SK-MEL-5 (cell line): Measurements from ENCODE around the gene PCOLCE2. TPM values are rescaled to one million over a fixed set of nuclear protein-coding genes. Genes with fewer than 3 reads are reported as not detected.
A peak's percentile ranks its signal among the peaks of the same experiment; 100 is the strongest.

Experiments
- DNase-seq: peaks from one replicate; pipeline ENCODE4 v3.0.0-alpha.2; 2016; ENCODE audit warnings: low read depth, low spot score
- in situ Hi-C: cut with HindIII; loops from 2 replicates; pipeline ENCODE4 v1.10.0; 2016; ENCODE audit warnings: low sequenced_read_pairs, high pct_unique_total_duplicates, low pct_unique_long_range_greater_than_20kb
- total RNA-seq: library from RNA; depleted of rRNA; stranded (reverse); fragments of >200 nt; shearing (Covaris generic); gene quantifications from 2 replicates; pipeline ENCODE4 v1.2.3, GENCODE V29; 2014

The PCOLCE2 gene
- total RNA-seq, 1 experiment from 2014 or later = 60.6 TPM

DNA sequence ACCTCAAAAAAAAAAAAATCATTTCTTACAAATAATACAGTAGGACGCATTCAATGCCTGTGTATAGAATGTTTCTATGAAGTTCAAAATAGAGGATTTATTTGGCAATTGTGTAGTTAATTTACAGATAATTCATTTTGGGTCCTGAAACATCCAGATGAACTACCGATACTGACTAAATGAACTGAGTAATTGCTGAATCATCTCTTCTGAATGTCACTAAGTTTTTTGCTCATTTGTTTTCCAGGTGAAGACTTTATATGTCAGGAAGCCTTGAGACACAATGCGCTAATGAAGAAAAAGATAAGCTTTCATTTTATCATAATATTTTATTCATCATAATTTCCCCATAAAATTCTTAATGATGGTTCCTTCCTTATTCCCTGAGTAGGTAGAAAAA lies 39.7 kb downstream of the PCOLCE2 start:
- DNase-seq = no peak
- in situ Hi-C loops = no loop called here

DNA sequence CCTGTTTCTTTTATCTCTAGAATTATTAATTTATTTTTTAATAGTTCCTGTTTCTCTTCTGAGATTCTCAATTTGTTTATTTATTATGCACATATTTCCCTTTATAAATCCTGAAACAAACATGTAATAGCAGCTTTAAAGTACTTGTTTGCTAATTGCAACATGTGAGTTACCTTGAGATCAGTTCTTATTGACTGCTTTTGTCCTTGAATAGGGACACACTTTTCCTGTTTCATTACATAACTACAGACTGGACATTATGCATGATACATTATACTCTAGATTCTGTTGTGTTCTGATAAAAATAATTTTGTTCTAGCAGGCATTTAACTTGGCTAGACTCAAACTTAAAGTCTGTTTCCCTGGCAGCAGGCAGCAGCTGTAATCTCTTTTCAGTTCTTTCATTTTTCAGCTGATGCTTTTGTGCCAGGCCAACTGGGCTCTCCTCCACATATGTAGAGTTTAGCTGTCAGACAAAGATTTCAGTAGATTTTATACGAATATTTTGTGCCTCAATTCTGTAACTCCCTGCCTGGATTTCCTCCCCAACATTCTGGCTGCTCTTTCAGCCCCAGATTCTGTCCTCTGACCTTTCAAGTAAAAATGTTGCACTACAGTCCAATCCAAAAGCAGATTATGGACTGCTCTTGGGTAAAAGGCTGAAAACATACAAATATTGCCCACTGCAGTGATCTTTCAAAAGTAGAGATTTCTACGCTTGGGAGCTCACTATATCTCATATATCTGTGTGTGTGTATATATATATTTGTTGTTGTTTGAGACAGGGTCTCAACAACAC lies 41.9 kb downstream of the PCOLCE2 start:
- in situ Hi-C loops = no loop called here
- DNase-seq = no peak

DNA sequence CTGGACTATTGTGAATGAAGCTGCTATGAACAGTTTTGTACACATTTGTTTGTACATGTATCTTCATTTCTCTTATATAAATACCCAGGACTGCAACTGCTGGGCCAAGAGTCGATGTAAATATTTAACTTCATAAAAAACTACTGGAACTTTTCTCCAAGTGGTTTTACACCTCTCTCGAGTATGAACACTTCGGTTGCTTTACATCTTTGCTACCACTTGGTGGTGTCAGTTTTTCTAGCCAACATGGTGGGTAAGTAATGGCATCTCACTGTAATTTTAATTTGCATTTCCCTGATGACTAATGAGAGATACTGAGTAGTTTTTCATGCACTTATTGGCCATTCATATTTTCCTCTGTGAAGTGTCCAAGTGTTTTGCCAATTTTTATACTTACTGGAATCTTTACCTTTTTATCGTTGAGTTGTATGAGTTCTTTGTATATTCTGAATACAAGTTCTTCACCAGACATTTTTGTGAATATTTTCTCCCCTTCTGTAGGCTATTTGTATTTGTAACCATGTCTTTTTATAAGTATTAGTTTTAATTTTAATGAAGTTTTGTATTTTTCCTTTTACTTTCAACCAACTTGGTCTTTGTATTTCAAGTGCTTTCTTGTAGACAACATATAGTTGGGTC lies 44.4 kb downstream of the PCOLCE2 start:
- in situ Hi-C loops = no loop called here
- peak; percentile 72 for DNase-seq

DNA sequence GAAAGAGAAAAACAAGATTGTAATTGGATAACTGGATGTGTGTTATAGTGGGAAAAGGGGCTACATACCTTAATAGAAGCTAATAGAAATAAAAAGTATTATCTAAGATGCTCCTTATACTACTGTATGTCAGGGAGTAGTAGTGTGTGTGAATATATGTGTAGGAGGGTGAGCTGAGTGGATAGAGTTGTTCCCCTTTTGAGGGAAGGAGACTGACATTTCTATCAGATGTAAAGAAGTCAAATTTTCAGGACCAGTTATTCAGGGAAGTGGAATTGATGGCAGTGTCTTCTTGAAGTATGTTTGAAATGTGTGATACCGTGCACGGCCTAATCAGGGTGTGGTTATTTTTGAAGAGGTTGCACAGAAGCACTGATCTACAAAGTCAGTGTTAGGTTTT lies 49.1 kb downstream of the PCOLCE2 start:
- in situ Hi-C loops = no loop called here
- DNase-seq = no peak

DNA sequence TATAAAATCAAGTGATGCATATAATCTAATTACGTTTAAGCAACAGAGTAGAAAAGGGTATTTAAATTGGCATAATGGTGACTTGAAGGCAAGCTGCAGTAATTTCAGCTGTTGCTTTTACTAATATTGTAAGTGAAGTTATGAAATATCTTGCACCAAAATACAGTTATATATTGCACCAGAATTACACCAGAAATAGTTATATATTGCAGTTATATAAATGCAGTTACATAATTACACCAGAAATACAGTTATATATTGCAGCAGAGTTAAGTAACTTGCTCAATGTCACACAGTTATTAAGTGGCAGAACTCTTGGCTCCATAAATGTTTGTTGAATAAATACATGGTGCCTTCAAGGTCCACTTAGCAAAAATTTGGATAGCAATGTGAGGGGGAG lies 51.4 kb downstream of the PCOLCE2 start:
- in situ Hi-C loops = no loop called here

DNA sequence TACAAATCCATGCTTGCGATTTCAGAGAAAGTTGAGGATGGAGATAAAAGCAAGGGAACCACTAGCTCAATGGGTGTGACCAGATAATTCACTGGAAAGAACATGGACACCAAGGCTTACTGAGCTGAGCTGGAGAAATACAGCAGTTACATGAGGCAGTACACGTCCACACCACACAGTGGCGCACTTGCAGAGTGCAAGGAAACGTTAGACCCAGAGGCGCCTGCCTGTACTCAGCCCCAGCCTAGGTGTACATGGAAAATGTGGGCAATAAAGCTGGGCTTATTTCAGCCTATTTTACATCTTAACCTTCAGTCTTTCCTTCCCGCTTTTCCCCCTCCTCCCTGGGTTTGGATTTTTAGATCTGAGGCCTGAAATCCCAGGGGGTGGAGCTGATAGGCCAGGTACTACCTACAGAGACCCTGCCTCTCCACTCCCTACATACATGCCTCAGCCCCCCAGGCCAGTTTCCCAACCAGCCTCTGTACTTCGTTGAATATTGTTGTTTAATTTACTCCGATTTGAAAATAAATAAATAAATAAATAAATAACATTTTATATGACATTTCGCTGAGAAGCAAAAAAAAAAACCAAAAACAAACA lies 60.1 kb downstream of the PCOLCE2 start:
- in situ Hi-C loops = no loop called here
- peak; percentile 86 for DNase-seq

More for the DNA sequence above, 51.4 kb downstream of the PCOLCE2 start:
- no peak for DNase-seq

DNA sequence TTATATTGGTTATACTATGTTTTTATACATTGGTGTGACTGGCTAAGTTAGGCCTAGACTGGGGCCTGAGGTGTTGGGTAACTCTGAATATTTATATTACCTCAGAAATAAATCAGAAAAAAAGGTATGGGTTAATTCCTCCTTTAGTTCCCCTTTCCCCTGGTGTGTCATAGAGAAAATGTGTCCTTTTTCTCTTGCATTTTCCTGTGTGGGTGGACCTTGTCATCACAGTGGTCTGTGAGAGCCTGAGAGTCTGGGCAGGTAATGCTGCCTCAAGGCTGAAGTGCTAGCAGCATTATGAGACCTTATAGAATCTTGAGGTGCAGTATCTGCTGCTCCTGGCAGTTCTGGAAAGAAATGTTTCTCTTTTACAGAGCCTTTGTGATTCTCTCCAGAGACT lies 69.7 kb downstream of the PCOLCE2 start:
- DNase-seq = no peak
- in situ Hi-C loops = no loop called here

DNA sequence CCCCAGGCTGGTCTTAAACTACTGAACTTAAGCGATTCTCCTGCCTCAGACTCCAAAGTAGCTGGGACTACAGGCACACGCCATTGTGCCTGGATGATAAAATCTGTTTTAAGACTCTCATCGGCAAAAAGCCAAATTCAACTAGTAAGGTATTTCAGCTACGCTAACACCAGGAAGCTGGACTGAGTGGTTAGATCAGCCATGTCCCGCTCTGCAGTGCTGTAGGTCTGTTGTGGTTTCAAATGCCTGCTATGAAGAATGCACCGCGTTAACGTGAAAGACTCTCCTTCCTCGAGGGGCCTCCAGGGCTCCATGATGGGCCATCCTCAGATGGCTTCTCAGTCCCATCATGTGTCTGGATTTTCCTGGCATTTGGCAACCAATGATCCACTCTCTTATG lies 70.2 kb downstream of the PCOLCE2 start:
- no peak for DNase-seq
- in situ Hi-C loops = no loop called here

DNA sequence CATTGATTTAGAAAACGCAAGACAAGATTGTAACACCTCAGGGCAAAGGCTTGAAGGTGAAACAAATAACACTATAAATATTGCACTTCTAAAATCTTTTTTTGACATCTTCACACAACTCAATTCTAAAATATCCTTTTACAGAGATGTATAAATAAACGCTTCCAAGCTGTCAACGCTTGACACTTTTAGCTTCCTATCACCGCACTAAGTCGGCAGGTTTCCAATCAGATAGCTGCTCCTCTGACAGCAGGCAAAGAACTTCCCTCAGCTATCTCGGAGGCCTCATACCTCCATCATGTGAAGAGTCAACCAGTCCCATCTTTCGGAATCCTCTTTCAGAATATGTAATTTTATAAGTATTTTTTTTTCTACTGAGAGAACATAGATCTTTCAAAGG lies 71.0 kb downstream of the PCOLCE2 start:
- in situ Hi-C loops = no loop called here
- no peak for DNase-seq

DNA sequence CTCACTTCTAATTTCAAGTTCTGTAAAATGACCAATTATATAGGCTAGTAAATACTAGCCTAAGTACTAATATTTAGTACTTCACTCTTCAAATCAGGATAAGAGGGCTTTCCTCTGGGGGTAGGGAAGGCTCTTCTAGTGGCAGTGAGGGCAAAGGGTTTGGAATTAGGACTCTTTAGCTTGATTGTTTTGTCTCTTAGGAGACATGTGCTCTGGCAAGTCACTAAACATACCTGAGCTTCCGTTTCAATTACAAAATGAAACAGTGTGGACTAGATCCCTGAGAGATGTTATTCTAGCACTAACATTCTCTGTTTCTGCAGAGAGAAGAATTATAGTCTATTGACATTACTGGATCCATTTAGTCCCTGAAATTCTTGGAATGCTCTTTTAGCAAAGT lies 71.5 kb downstream of the PCOLCE2 start:
- in situ Hi-C loops = no loop called here
- DNase-seq = no peak

DNA sequence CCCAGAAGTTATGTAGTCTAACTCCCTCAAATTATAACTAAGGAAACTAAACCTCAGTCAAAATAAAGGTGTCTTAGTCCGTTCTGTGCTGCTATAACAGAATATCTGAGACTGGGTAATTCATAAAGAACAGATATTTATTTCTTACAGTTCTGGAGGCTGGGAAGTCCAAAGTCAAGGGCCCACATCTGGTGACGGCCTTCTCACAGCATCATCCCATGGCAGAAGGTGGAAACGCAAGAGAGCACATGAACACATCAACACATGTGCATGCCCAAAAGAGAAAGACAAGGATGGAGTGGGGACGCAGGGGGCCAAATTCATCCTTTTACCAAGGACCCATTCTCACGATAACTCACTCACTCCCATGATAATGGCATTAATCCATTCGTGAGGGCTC lies 73.1 kb downstream of the PCOLCE2 start:
- in situ Hi-C loops = no loop called here
- DNase-seq = no peak

DNA sequence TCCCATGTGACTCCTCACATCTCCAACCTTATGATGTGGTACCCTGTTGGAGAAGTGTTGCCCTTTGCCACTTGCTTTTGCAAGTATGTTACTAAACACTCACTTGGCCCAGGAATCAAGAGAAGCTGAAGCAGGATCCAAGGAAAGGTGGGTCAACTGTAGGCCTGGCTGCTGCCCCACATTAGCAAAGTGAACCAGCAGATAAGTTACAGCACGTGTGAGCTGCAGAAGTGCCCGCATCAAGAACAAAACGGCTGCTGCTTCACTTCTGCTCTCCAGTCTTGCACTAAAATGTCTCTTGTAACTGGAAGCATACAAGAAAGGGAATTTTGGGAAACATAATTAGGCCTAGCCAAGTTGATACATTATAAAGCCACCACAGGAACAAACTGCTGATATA lies 79.6 kb downstream of the PCOLCE2 start:
- in situ Hi-C loops = no loop called here
- DNase-seq = no peak

DNA sequence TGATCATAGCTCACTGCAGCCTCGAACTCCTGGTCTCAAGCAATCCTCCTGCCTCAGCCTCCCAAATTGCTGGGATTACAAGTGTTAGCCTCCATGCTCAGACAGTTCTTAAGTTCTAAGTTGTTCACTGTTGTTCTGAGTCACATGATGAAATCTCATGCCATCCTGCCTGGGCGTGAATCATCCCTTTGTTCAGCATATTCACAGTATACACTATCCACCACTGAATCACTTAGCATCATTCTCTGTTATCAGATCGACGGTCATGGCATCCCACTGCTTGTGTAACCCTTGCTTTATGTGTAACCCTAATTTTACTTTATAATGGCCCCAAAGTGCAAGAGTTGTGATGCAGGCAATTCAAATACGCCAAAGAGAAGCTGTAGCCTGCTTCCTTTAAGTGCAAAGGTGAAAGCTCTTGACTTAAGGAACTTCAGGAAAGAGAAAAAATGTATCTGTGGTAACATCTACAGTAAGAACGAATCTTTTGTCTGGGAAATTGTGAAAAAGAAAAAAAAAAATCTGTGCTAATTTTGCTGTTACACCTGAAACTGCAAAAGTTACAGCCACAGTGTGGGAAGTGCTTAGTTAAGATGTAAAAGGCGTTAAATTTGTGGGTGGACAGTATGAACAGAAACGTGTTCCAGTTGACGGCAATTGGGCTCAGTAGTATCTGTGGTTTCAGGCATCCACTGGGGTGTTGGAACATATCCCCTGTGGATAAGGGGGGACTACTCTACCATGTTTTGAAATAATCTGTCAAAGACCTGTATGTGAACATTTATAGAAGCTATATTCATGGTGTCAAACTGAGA lies 80.6 kb downstream of the PCOLCE2 start:
- DNase-seq = peak; percentile 74
- in situ Hi-C loops = no loop called here

DNA sequence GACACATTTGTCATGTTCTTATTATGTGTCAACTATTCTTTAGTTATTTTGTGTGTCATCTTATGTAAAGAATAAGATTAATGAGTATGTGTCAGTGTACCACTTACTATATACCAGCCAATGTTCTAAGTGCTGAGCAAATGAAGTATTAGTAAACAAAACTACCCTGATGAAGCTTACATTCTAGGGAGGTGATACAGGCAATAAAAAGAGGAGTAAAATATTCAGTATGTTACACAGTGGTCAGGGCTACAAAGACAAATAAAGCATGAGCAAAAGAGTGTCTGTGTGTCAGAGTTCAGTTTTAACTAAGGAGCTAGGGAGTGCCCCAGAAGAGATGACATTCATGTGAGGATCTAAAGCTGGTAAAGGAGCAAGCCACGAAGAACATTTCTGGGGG lies 86.0 kb downstream of the PCOLCE2 start:
- DNase-seq = no peak
- in situ Hi-C loops = no loop called here

DNA sequence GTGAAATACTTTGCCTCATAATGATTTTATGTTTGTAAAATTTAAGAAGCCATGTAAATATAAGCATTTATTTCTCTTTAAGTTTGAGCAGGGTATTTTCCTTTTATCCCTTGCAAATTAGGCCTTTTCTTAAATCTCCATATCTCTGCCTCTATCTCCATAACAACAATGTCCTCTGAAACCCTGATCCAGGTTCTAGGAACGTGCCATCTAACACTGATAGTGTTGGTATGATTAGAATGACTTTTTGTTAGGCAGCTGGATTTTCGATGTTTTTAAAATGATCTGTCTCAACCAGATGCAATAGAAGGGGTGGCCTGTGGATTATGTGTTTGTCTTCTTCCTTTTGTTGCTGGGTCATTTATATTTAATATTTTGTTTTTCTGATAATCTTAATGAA lies 87.1 kb downstream of the PCOLCE2 start:
- in situ Hi-C loops = no loop called here
- DNase-seq = no peak

DNA sequence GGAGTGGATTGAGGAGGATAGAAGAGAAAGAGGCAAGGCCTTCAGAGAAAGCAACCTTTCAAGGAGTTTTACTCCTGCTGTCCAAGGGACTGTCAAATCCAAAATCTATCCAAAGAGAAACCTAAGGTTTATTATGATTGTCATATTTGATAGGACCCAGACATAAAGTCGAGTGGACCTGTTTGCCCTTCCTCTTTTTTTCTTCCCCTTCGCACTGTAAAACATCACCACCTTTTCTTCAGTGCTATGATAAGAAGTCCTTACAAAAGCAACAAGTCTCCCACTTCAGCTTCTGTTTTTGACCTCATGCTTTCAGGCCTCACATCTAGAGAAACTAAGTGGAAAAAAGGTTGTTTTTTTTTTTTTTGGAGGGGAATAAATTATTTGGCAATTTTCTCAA lies 92.1 kb downstream of the PCOLCE2 start:
- in situ Hi-C loops = no loop called here

DNA sequence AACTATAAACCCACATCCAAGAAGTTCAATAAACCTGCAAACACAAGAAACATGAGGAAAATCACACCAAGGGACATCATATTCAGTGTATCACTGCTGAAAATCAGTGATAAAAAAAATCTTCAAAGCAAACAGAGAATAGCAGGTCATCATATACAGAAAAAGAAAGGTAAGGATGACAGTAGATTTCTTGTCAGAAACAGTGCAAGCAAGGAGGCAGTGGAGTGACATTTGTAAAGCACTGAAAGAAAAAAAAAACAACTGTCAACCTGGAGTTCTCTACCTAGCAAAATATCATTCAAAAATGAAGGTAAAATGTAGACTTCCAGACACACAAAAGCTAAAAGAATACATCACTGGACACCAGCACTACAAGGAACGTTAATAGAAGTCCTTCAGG lies 93.6 kb downstream of the PCOLCE2 start:
- in situ Hi-C loops = no loop called here
- no peak for DNase-seq

More for the DNA sequence above, 92.1 kb downstream of the PCOLCE2 start:
- no peak for DNase-seq

DNA sequence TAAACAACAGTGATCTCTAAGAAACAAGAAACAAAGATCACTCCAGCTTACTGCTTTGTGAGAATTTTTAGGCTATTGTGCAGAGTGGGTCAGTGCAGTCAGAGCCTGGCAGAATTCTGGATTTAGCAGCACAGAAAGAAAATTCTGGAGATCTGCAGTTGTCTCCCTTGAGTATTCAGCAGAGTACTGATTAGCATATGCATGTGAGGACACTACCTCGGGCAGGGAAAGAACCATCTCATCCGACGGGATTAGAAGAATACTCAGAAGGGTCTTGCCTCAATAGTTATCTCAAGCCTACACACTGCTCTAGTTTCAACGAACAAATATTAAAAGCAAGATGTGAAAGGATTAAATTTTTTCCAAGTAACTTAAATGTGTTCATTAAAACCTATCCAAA lies 94.4 kb downstream of the PCOLCE2 start:
- no peak for DNase-seq
- in situ Hi-C loops = no loop called here
